KBM-7 (cell line): ENCODE data around the gene CBX6.

Experiments used
- DNase-seq: peaks from one replicate; pipeline ENCODE4 v3.0.0-alpha.2; 2015
- in situ Hi-C: fragments of 300-500 bp; cut with MboI; formaldehyde crosslinking; loops from 2 replicates; pipeline ENCODE4 v1.14.3; 2020; ENCODE audit warnings: low sequenced_read_pairs, low pct_unique_long_range_greater_than_20kb, mixed read lengths

CBX6 gene

GRCh38 chr22:38843657-38844314 is 28.2 kb downstream of the CBX6 start, which contains the start of gene NPTXR:
Gene NPTXR, minus strand, starts transcription at chr22:38844028.
- in situ Hi-C loops: no loop called here

GRCh38 chr22:38843201-38843656 is 28.8 kb downstream of the CBX6 start:
- in situ Hi-C loops: no loop called here
- DNase-seq: peak; percentile 62

More at GRCh38 chr22:38843657-38844314, 28.2 kb downstream of the CBX6 start, which contains the start of gene NPTXR:
- peak; percentile 27 for DNase-seq

- in situ Hi-C loops: no loop called here
- no peak for DNase-seq
Observed at GRCh38 chr22:38842512-38843200, 29.4 kb downstream of the CBX6 start.

- in situ Hi-C loops: no loop called here
- no peak for DNase-seq
Observed at GRCh38 chr22:38841635-38842034, 30.4 kb downstream of the CBX6 start.

GRCh38 chr22:38841211-38841610 is 30.8 kb downstream of the CBX6 start:
- in situ Hi-C loops: no loop called here
- no peak for DNase-seq

GRCh38 chr22:38840129-38840528 is 31.9 kb downstream of the CBX6 start:
- DNase-seq: no peak
- in situ Hi-C loops: no loop called here

GRCh38 chr22:38839686-38840085 is 32.3 kb downstream of the CBX6 start:
- in situ Hi-C loops: no loop called here
- no peak for DNase-seq

GRCh38 chr22:38837414-38837928 is 34.5 kb downstream of the CBX6 start:
- DNase-seq: no peak
- in situ Hi-C loops: no loop called here

- DNase-seq: no peak
- in situ Hi-C loops: no loop called here
Observed at GRCh38 chr22:38835888-38836301, 36.1 kb downstream of the CBX6 start.

GRCh38 chr22:38834991-38835390 is 37.0 kb downstream of the CBX6 start:
- no peak for DNase-seq
- in situ Hi-C loops: no loop called here

- no peak for DNase-seq
- in situ Hi-C loops: no loop called here
Observed at GRCh38 chr22:38834215-38834953, 37.6 kb downstream of the CBX6 start.

- in situ Hi-C loops: no loop called here
- DNase-seq: no peak
Observed at GRCh38 chr22:38833061-38833460, 39.0 kb downstream of the CBX6 start.

GRCh38 chr22:38832005-38832978 is 39.7 kb downstream of the CBX6 start:
- in situ Hi-C loops: no loop called here
- DNase-seq: no peak

GRCh38 chr22:38831166-38831945 is 40.7 kb downstream of the CBX6 start:
- DNase-seq: peak; percentile 74
- in situ Hi-C loops: no loop called here

- in situ Hi-C loops: no loop called here
- no peak for DNase-seq
Observed at GRCh38 chr22:38830845-38831108, 41.2 kb downstream of the CBX6 start.

GRCh38 chr22:38830026-38830844 is 41.8 kb downstream of the CBX6 start:
- no peak for DNase-seq
- in situ Hi-C loops: no loop called here

- no peak for DNase-seq
- in situ Hi-C loops: no loop called here
Observed at GRCh38 chr22:38829485-38829884, 42.5 kb downstream of the CBX6 start.
